IMR-90 (cell line): ENCODE results near the gene SDK1. TPM values are rescaled to one million over a fixed set of nuclear protein-coding genes. Genes with fewer than 3 reads are reported as not detected.

ENCODE experiments used
- ATAC-seq: fragments of 200-7000 bp; cut with Tn5 transposase; 2 replicates; pipeline ENCODE4 v1.9.1; 2020; ENCODE audit warnings: low read depth, mild to moderate bottlenecking, moderate library complexity
- BruUV-seq: library from RNA; stranded (reverse); fragments of 400-500 nt; replicated peaks from 2 replicates; lab custom pipeline; 2021; lab: Mats Ljungman, UMichigan
- CTCF ChIA-PET: fragments of 300-600 bp; formaldehyde crosslinking; extraction: SDS; loops from one replicate; lab custom pipeline; 2021; ENCODE audit warnings: antibody characterized with exemption; lab: Yijun Ruan, JAX
- POLR2A ChIA-PET: fragments of 300-600 bp; sonication (Branson Sonifier 250); formaldehyde crosslinking; loops from one replicate; lab custom pipeline; 2022; ENCODE audit warnings: antibody characterized with exemption; ENCODE audit not compliant: unreplicated experiment; lab: Charles Lee
- DNase-seq: peaks from one replicate; pipeline ENCODE4 v3.0.0; 2013
- H2AFZ ChIP-seq: replicated peaks from 2 replicates; pipeline ENCODE3; 2013; ENCODE audit warnings: low read length, mild to moderate bottlenecking; ENCODE audit not compliant: poor library complexity
- H2AK5ac ChIP-seq: 2 replicates; pipeline ENCODE4 v1.6.1; 2013; ENCODE audit warnings: low read depth, low read length, inconsistent platforms
- H2AK9ac ChIP-seq: replicated peaks from 2 replicates; pipeline ENCODE3; 2013; ENCODE audit warnings: mild to moderate bottlenecking, low read depth, low read length, moderate library complexity; ENCODE audit not compliant: poor library complexity
- H2BK120ac ChIP-seq: 2 replicates; pipeline ENCODE4 v1.6.1; 2013; ENCODE audit warnings: low read depth, low read length, inconsistent platforms
- H2BK15ac ChIP-seq: 3 replicates; pipeline ENCODE4 v1.6.1; 2013; ENCODE audit warnings: low read depth, low read length, inconsistent platforms
- H2BK20ac ChIP-seq: 2 replicates; pipeline ENCODE4 v1.6.1; 2013; ENCODE audit warnings: low read depth, mild to moderate bottlenecking, inconsistent platforms, low read length, moderate library complexity
- H2BK5ac ChIP-seq: 2 replicates; pipeline ENCODE4 v1.6.1; 2013; ENCODE audit warnings: mild to moderate bottlenecking, low read depth, low read length, inconsistent platforms; ENCODE audit not compliant: poor library complexity, severe bottlenecking
- H3K14ac ChIP-seq: replicated peaks from 2 replicates; pipeline ENCODE4 v1.6.1; 2013; ENCODE audit warnings: low read depth, low read length, inconsistent platforms
- H3K18ac ChIP-seq: 2 replicates; pipeline ENCODE4 v1.6.1; 2013; ENCODE audit warnings: low read depth, low read length, control low read depth
- H3K23ac ChIP-seq: 2 replicates; pipeline ENCODE4 v1.6.1; 2013; ENCODE audit warnings: low read depth, low read length, inconsistent platforms
- H3K27ac ChIP-seq: 2 replicates; pipeline ENCODE4 v1.5.1; 2013; ENCODE audit warnings: mild to moderate bottlenecking, control low read depth, low read length; ENCODE audit not compliant: insufficient read depth
- H3K27me3 ChIP-seq: 2 replicates; pipeline ENCODE4 v1.6.1; 2013; ENCODE audit warnings: low read length; ENCODE audit not compliant: control insufficient read depth, insufficient read depth
- H3K36me3 ChIP-seq: 2 replicates; pipeline ENCODE4 v1.6.1; 2013; ENCODE audit warnings: low read length, mixed read lengths; ENCODE audit not compliant: control insufficient read depth, insufficient read depth
- H3K4ac ChIP-seq: 2 replicates; pipeline ENCODE4 v1.6.1; 2013; ENCODE audit warnings: low read depth, low read length, inconsistent platforms
- H3K4me1 ChIP-seq: 2 replicates; pipeline ENCODE4 v1.6.1; 2013; ENCODE audit warnings: low read length, mixed read lengths; ENCODE audit not compliant: control insufficient read depth, insufficient read depth
- H3K4me2 ChIP-seq: 2 replicates; pipeline ENCODE4 v1.6.1; 2013; ENCODE audit warnings: low read depth, mild to moderate bottlenecking, control low read depth, low read length, moderate library complexity
- H3K4me3 ChIP-seq: 2 replicates; pipeline ENCODE4 v1.5.1; 2013; ENCODE audit warnings: low read depth, mild to moderate bottlenecking, control low read depth, low read length, moderate library complexity; ENCODE audit not compliant: insufficient read depth
- H3K56ac ChIP-seq: 2 replicates; pipeline ENCODE4 v1.6.1; 2013; ENCODE audit warnings: low read length, inconsistent platforms; ENCODE audit not compliant: insufficient read depth; ENCODE audit errors: extremely low read depth
- H3K79me1 ChIP-seq, 2 experiments: 2 replicates each; pipeline ENCODE4 v1.6.1; 2013; ENCODE audit warnings: low read length in 2 of 2, inconsistent platforms in 1 of 2, low read depth in 1 of 2
- H3K9ac ChIP-seq: 2 replicates; pipeline ENCODE4 v1.6.1; 2013; ENCODE audit warnings: low read depth, low read length, control low read depth
- H3K9me1 ChIP-seq: 2 replicates; pipeline ENCODE4 v1.6.1; 2013; ENCODE audit warnings: low read length, inconsistent platforms; ENCODE audit not compliant: insufficient read depth
- H3K9me3 ChIP-seq: 2 replicates; pipeline ENCODE4 v1.6.1; 2013; ENCODE audit warnings: low read length; ENCODE audit not compliant: control insufficient read depth, insufficient read depth
- H4K20me1 ChIP-seq: 2 replicates; pipeline ENCODE4 v1.6.1; 2013; ENCODE audit warnings: low read length, inconsistent platforms; ENCODE audit not compliant: insufficient read depth
- H4K5ac ChIP-seq: 2 replicates; pipeline ENCODE4 v1.6.1; 2013; ENCODE audit warnings: mild to moderate bottlenecking, low read depth, low read length, control low read depth
- H4K8ac ChIP-seq, 2 experiments: 2 replicates each; pipeline ENCODE4 v1.6.1; 2013; ENCODE audit warnings: low read depth in 2 of 2, low read length in 2 of 2, control low read depth in 1 of 2, inconsistent platforms in 1 of 2
- H4K91ac ChIP-seq: 2 replicates; pipeline ENCODE4 v1.6.1; 2013; ENCODE audit warnings: low read depth, low read length, inconsistent platforms; ENCODE audit not compliant: insufficient read depth
- BHLHE40 ChIP-seq: fragments of 150-350 bp; IDR thresholded peaks from 2 replicates; pipeline ENCODE4 v1.6.1; 2016; ENCODE audit warnings: mild to moderate bottlenecking, low read depth, low read length
- CEBPB ChIP-seq: IDR thresholded peaks from 2 replicates; pipeline ENCODE4 v1.6.1; 2012; ENCODE audit warnings: low read depth, low read length, improper control_type of control experiment
- CTCF ChIP-seq: conservative IDR thresholded peaks from 2 replicates; pipeline ENCODE4 v1.5.1; 2012; ENCODE audit warnings: mild to moderate bottlenecking, low read depth, low read length, improper control_type of control experiment
- ELK1 ChIP-seq: fragments of 150-350 bp; IDR thresholded peaks from 2 replicates; pipeline ENCODE4 v1.6.1; 2016; ENCODE audit warnings: low read depth, mild to moderate bottlenecking, low read length, moderate library complexity, borderline replicate concordance
- FOS ChIP-seq: fragments of 150-350 bp; IDR thresholded peaks from 2 replicates; pipeline ENCODE4 v1.6.1; 2016; ENCODE audit warnings: low read depth, low read length
- MAZ ChIP-seq: IDR thresholded peaks from 2 replicates; pipeline ENCODE4 v1.6.1; 2012; ENCODE audit warnings: low read depth, mild to moderate bottlenecking, low read length, improper control_type of control experiment, moderate library complexity, borderline replicate concordance
- MXI1 ChIP-seq: IDR thresholded peaks from 2 replicates; pipeline ENCODE4 v1.6.1; 2012; ENCODE audit warnings: low read depth, mild to moderate bottlenecking, low read length, moderate library complexity, borderline replicate concordance
- NFE2L2 ChIP-seq: fragments of 150-350 bp; IDR thresholded peaks from 2 replicates; pipeline ENCODE4 v1.6.1; 2016; ENCODE audit warnings: low read depth, mild to moderate bottlenecking, low read length
- POLR2A ChIP-seq: IDR thresholded peaks from 2 replicates; pipeline ENCODE4 v1.6.1; 2012; ENCODE audit warnings: mild to moderate bottlenecking, low read depth, low read length
- RCOR1 ChIP-seq: IDR thresholded peaks from 2 replicates; pipeline ENCODE4 v1.6.1; 2012; ENCODE audit warnings: mild to moderate bottlenecking, low read length, improper control_type of control experiment; ENCODE audit not compliant: insufficient replicate concordance
- RFX5 ChIP-seq: IDR thresholded peaks from 2 replicates; pipeline ENCODE4 v1.8.0; 2012; ENCODE audit warnings: low read depth, mild to moderate bottlenecking, low read length, moderate library complexity
- SMC3 ChIP-seq: fragments of 150-350 bp; IDR thresholded peaks from 2 replicates; pipeline ENCODE4 v1.6.1; 2016; ENCODE audit warnings: low read depth, mild to moderate bottlenecking, antibody characterized with exemption, low read length, moderate library complexity
- USF2 ChIP-seq: fragments of 150-350 bp; IDR thresholded peaks from 2 replicates; pipeline ENCODE4 v1.6.1; 2017; ENCODE audit warnings: mild to moderate bottlenecking, antibody characterized with exemption, low read length, low read depth
- WGBS, 2 experiments: methylation state at CpG; one replicate each; pipeline versions ENCODE4 v1.1.5 to v1.1.7; 2013; ENCODE audit warnings: missing lambda C conversion rate in 2 of 2; ENCODE audit not compliant: insufficient read length in 1 of 2; ENCODE audit errors: extremely low coverage in 2 of 2; 5-methylcytosine and 5-hydroxymethylcytosine counted together
- dilution Hi-C: fragments of 300-500 bp; cut with HindIII; formaldehyde crosslinking; loops from one replicate; pipeline ENCODE4 v1.14.3; 2018; ENCODE audit warnings: low sequenced_read_pairs; ENCODE audit not compliant: unreplicated experiment
- in situ Hi-C: fragments of 300-500 bp; cut with MboI; formaldehyde crosslinking; loops from 3 replicates; pipeline ENCODE4 v1.14.3; 2019; ENCODE audit warnings: low sequenced_read_pairs, inconsistent platforms, mixed read lengths
- intact Hi-C: fragments of 100-400 bp; cut with micrococcal nuclease; formaldehyde crosslinking; loops from 2 replicates; pipeline ENCODE4 v1.10.0; 2022
- polyA plus RNA-seq, 3 experiments: library from polyadenylated mRNA; depleted of rRNA; stranded (reverse); fragments of >200 nt; gene quantifications; 2 replicates each; pipeline ENCODE4 v1.2.3, GENCODE V29; 2012; ENCODE audit warnings: low replicate concordance in 1 of 3
- total RNA-seq: library from RNA; depleted of rRNA; stranded (reverse); fragments of >200 nt; gene quantifications from 2 replicates; pipeline ENCODE4 v1.2.3, GENCODE V29; 2012

SDK1 gene
- total and polyA plus RNA-seq, 2 of the 4 experiments (the other 2 are of a cell fraction), result 1.5 to 1.6 TPM

GRCh38 chr7:3951316-3952055, 650.4 kb downstream of the SDK1 start:
- Histone ChIP-seq H3K18ac (no peak overlapping the region), H3K79me1 (no peaks in the 10 kb centered on the region), H2AK5ac (no peak overlapping the region), H3K9me1 (no peaks in the 10 kb centered on the region), H2BK120ac (no peak overlapping the region), H4K8ac (no peak overlapping the region), H3K4me2 (no peak overlapping the region), H3K36me3 (no peaks in the 10 kb centered on the region), H3K4ac (no peak overlapping the region), H3K9ac (no peak overlapping the region), H3K9me3 (peaks cover 5% of the 10 kb centered on the region), H2BK15ac (no peak overlapping the region), H4K91ac (no peak overlapping the region), H3K14ac (no peak overlapping the region), H3K27me3 (no peaks in the 10 kb centered on the region), H2BK5ac (no peak overlapping the region), H3K23ac (no peak overlapping the region), H4K5ac (no peak overlapping the region), H2BK20ac (no peak overlapping the region), H3K4me1 (peaks cover 8% of the 10 kb centered on the region; the same call in 1 of the 2 replicates), H3K56ac (no peak overlapping the region), H2AFZ (no peak overlapping the region), H3K4me3 (no peak overlapping the region), H3K27ac (no peak overlapping the region), H4K20me1 (no peaks in the 10 kb centered on the region), H2AK9ac (no peak overlapping the region)
- dilution Hi-C loops (no loop called here), in situ Hi-C loops (no loop called here), intact Hi-C loops (no loop called here)
- ChIA-PET CTCF (no interaction called here), POLR2A (no interaction called here)
- WGBS, 2 experiments, result 98% methylated on average over 22 of the region's 33 CpGs; no CpG with 5 or more reads in 1 of the 2 experiments
- no TSS peak for BruUV-seq
- TF ChIP-seq FOS (no peak), MAZ (no peak), SMC3 (no peak), RFX5 (no peak), MXI1 (no peak), USF2 (no peak), ELK1 (no peak), BHLHE40 (no peak), CEBPB (no peak), CTCF (no peak), POLR2A (no peak), NFE2L2 (no peak), RCOR1 (no peak)
- no peak for ATAC-seq
- no peak for DNase-seq
